ENCODE measurements around the gene EML5. TPM values are rescaled to one million over a fixed set of nuclear protein-coding genes. Genes with fewer than 3 reads are reported as not detected.

Gene EML5
- total RNA-seq, result 45.4 TPM

DNA sequence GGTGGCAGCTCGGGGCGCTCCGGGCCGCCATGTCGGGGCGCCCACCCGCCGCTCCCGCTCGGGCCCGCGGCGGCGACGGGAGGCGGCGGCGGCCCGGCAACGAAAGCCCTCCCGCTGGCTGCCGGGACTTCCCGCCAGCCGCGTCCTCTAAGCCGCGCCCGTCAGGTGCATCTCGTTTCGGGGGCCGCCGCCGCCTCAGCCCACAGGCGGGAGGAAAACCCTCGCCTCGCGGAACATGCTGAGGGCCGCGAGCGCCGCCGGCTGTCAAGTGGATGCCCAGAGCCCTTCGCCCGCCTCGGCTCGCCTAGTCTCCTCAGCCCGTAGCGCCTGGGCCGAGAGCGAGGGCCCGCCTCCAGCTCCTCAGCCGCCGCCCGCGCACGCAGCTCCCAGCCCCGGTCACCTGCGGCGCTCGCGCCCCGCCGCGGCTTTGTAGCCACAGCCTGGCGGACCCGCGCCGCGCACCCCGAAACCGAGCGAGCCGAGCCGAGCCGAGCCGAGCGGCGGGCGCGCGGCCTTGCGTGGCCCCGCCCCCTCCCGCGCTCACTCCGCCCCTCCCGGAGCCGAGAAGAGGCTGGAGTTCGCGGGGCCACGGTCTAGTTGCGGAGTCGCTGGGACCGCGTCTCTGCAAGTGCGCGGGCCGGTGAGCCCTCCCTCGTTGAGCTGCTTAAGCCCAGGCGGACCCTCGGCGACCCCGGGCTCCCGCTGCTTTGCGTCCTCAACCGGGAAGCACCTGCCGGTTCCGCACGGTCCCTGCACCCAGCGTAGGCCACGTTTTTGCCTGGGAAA is at the start of gene EML5:
Gene EML5 (minus strand): TSS at position 481 of the 786 bp plus-strand sequence. CDS start 450 bp downstream, at position 31.

DNA sequence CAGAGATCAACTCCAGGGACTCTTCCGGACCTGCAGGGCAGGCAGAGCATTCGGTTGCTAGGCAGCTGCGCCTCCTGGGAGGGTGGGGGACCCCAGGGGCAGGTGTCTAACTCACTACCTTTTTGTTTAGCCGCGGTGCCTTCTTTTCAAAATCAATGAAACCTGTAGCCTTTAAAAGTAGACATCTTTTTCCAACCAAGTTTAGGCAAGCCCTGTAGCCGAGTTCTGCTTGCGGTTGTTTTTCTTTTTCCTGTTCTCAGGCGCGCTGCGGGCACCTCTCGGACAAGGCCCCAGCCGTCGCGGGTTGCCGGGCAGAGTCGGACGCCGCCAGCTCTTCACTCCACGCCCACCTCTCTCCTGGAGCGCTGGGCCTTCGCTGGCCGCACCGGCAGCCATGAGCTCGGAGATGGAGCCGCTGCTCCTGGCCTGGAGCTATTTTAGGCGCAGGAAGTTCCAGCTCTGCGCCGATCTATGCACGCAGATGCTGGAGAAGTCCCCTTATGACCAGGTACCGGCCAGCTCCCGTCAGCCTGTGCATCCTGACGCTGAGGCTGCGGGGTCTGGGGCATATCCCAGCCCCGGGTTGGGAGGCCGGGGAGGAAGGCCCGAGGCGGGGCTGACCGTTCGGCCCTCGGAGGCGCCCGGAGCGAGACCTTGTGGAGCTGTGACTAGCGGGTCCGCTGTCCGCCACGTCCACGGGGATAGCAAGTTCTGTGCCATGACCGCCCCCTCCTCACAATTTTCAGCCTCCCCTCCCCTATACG is 31.7 kb upstream of the EML5 start, which contains the start of gene TTC8:
Gene TTC8 (plus strand): TSS at position 338 of the 764 bp plus-strand sequence. CDS start 57 bp downstream, at position 395.

DNA sequence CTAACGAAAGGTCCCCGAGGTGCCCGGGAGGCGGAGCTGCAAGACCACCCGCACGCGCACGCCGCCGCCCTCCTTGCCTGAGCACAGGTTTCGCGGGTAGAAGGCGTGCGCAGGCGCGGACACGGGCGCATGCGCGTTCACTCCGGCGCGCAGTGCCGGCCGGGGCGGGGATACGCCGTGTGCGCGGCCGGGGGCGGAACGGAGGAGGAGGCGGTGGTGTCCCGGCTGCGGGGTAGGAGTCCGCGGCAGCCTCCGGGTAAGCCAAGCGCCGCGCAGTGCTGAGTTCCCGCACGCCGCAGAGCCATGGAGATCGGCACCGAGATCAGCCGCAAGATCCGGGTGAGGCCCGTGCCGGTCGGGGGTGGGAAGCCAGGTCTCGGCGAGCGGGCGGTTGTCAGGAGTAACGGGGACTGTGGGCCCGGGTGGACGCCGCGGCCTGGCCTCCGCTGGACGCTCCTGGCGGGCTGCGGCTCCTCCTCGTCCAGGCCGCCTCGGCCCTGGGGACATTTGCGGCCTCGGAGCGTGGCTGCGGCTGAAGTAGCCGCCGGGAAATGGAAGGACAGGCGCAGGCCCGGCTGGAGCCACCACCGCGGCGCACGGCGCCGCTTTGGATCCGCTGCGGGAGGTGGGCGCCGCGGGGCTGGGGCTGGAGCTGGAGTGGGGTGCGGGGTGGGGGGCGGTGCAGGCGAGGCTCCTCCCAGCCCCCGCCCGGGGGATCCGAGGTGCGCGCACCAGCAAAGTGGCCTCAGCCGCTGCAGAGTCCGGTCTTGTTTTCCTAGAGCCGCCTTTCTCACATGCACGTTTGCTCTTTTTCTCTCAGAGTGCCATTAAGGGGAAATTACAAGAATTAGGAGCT is 229.7 kb downstream of the EML5 start, which contains the start of gene ZC3H14:
Gene ZC3H14 (plus strand): TSS at position 207 of the 856 bp plus-strand sequence. CDS start 97 bp downstream, at position 304.

Small RNAs within 50 kb of the gene (small RNA-seq; reads per million reads assigned to genes)
- gene RF00019 (not detected), gene RNU4-92P (not detected)

Other genes with a start within 250 kb of the EML5 start
- 8.3 TPM for gene PTPN21, start 237.9 kb downstream of the EML5 start, total RNA-seq
- 86.0 TPM for gene ZC3H14, start 229.9 kb downstream of the EML5 start, total RNA-seq
- gene TTC8, start 31.7 kb upstream of the EML5 start, total RNA-seq, result 20.1 TPM

Measured in diencephalon (tissue), 1 donor.